Spleen (tissue), 11 donors: Measurements from ENCODE around the gene ZMPSTE24. TPM values are rescaled to one million over a fixed set of nuclear protein-coding genes. Genes with fewer than 3 reads are reported as not detected.

Experiments
- DNase-seq: peaks from one replicate; pipeline ENCODE4 v3.0.0-alpha.2; 2020
- H3K27ac ChIP-seq, 8 donors: fragments of 200-600 bp; sonication (generic) in 7 of 8; 1 replicate in 4 of 8; 2 replicates in 4 of 8; pipeline versions ENCODE4 v1.5.0 to v1.8.0; 2016 to 2021; ENCODE audit warnings: inconsistent platforms in 4 of 8, mild to moderate bottlenecking in 4 of 8, moderate library complexity in 1 of 8
- H3K27me3 ChIP-seq, 7 donors: fragments of 200-600 bp; sonication (generic) in 6 of 7; replicated peaks in 1 of 7; 1 replicate in 4 of 7; 2 replicates in 3 of 7; pipeline versions ENCODE4 v1.5.0 to v1.8.0; 2016 to 2021; ENCODE audit warnings: inconsistent platforms in 3 of 7, mild to moderate bottlenecking in 1 of 7
- H3K36me3 ChIP-seq, 6 donors: fragments of 200-600 bp; sonication (generic) in 5 of 6; 1 replicate in 4 of 6; 2 replicates in 2 of 6; pipeline versions ENCODE4 v1.5.0 to v1.8.0; 2016 to 2021; ENCODE audit warnings: inconsistent platforms in 2 of 6
- H3K4me1 ChIP-seq, 6 donors: fragments of 200-600 bp; sonication (generic) in 5 of 6; 1 replicate in 3 of 6; 2 replicates in 3 of 6; pipeline versions ENCODE4 v1.5.0 to v1.8.0; 2016 to 2021; ENCODE audit warnings: inconsistent platforms in 3 of 6
- H3K4me3 ChIP-seq, 8 donors: fragments of 200-600 bp; sonication (generic) in 7 of 8; 1 replicate in 4 of 8; 2 replicates in 4 of 8; pipeline versions ENCODE4 v1.5.0 to v1.8.0; 2016 to 2021; ENCODE audit warnings: inconsistent platforms in 4 of 8, mild to moderate bottlenecking in 4 of 8, moderate library complexity in 2 of 8
- H3K9me3 ChIP-seq, 8 donors: fragments of 200-600 bp; sonication (generic) in 7 of 8; 1 replicate in 4 of 8; 2 replicates in 4 of 8; pipeline versions ENCODE4 v1.5.0 to v1.8.0; 2016 to 2021; ENCODE audit warnings: inconsistent platforms in 4 of 8
- POLR2A ChIP-seq, 3 donors: fragments of 450-650 bp; IDR thresholded peaks; one replicate each; pipeline ENCODE4 v1.5.1; 2017; ENCODE audit warnings: antibody characterized with exemption in 3 of 3, mild to moderate bottlenecking in 1 of 3
- POLR2AphosphoS5 ChIP-seq, 3 donors: sonication (generic); formaldehyde crosslinking; IDR thresholded peaks; one replicate each; pipeline ENCODE4 v1.5.1; 2017; ENCODE audit warnings: antibody characterized with exemption in 3 of 3
- WGBS, 5 donors: extraction: QIAGEN DNeasy Blood & Tissue Kit in 3 of 5; methylation state at CpG; one replicate each; pipeline versions ENCODE4 v1.1.5 to v1.1.7; 2013 to 2018; 5-methylcytosine and 5-hydroxymethylcytosine counted together
- intact Hi-C: fragments of 100-400 bp; cut with DNase I; formaldehyde crosslinking; loops from one replicate; pipeline ENCODE4 v1.15.0; 2023; ENCODE audit warnings: low total_unique reads
- polyA plus RNA-seq, 3 donors: library from polyadenylated mRNA; stranded (reverse); fragments of 200-250 nt; gene quantifications; one replicate each; pipeline ENCODE4 v1.2.1, GENCODE V29; 2013
- total RNA-seq, 7 donors: library from RNA; depleted of rRNA in 3 of 7; stranded (reverse); fragments of >200 nt in 3 of 7; fragmentation: NEBNext Ultra II Directional in 4 of 7; extraction: Animal tissue kit (Norgen Biotek cat#: 25700) in 4 of 7; gene quantifications; one replicate each; pipeline versions ENCODE4 v1.1.0 to v1.2.1, GENCODE V29; 2016 to 2021
- TF ChIP-seq, protein P1 (sequence below), 11 experiments: fragments of 200-600 bp in 7 of 11; fragments of 450-650 bp in 4 of 11; sonication (generic) in 4 of 11; IDR thresholded peaks in 8 of 11; conservative IDR thresholded peaks in 3 of 11; 1 replicate in 7 of 11; 2 replicates in 4 of 11; pipeline versions ENCODE4 v1.4.0 to v1.8.0; 2016 to 2021; ENCODE audit warnings: antibody characterized with exemption in 11 of 11, inconsistent platforms in 4 of 11, mild to moderate bottlenecking in 1 of 11
- donor health status: healthy with polysubstance abuse.
- donor health status: DM: no; HTN: no; CAD: no; lungs with moderate emphysema.
- donor health status: DM: no; HTN: no; CAD: no.
- donor health status: Bipolar disorder and iron deficiency.
- donor health status: healthy.
- donor health status: DM: no; HTN: no; CAD: no.
- donor health status: DM: yes; HTN: yes; CAD: no.

The ZMPSTE24 gene
- total and polyA plus RNA-seq, 10 donors, result 7.9 to 33.3 (median 23.9) TPM

DNA sequence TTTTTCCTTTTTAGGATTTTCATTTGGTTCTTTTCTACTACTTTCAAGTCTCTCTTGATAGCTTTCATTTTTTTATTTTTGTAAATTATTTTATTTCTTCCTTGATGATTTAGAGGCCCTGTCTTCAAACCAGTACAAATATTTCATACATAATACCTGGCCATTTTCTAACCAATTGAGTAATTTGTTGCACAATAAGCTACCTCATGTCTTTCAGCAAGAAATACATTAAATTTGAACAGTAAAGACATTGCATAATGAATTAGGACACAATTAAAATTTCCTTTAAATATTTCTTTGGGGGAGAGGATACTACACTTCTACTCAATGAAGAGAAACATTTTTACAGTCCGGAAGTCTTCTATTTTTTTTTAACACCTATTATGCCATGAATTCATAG, 74.7 kb downstream of the ZMPSTE24 start:
- no peaks in the 10 kb centered on the region for H3K36me3 ChIP-seq
- no peak overlapping the region for H3K27ac ChIP-seq
- intact Hi-C loops, result no loop called here
- no peak overlapping the region for H3K4me3 ChIP-seq
- H3K27me3 ChIP-seq, result no peaks in the 10 kb centered on the region
- TF ChIP-seq POLR2A (IDR thresholded peaks at IDR 0.05), result no peak
- TF ChIP-seq POLR2AphosphoS5 (IDR thresholded peaks at IDR 0.05), result no peak
- TF ChIP-seq, protein P1, sequence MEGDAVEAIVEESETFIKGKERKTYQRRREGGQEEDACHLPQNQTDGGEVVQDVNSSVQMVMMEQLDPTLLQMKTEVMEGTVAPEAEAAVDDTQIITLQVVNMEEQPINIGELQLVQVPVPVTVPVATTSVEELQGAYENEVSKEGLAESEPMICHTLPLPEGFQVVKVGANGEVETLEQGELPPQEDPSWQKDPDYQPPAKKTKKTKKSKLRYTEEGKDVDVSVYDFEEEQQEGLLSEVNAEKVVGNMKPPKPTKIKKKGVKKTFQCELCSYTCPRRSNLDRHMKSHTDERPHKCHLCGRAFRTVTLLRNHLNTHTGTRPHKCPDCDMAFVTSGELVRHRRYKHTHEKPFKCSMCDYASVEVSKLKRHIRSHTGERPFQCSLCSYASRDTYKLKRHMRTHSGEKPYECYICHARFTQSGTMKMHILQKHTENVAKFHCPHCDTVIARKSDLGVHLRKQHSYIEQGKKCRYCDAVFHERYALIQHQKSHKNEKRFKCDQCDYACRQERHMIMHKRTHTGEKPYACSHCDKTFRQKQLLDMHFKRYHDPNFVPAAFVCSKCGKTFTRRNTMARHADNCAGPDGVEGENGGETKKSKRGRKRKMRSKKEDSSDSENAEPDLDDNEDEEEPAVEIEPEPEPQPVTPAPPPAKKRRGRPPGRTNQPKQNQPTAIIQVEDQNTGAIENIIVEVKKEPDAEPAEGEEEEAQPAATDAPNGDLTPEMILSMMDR (IDR thresholded peaks at IDR 0.05 in 8 of 11, conservative IDR thresholded peaks at IDR 0.05 in 3 of 11), result no peak
- DNase-seq, result no peak
- H3K9me3 ChIP-seq, result peaks cover 0 to 8% (median 0%) of the 10 kb centered on the region in 8 donors
- 80 to 97% (median 88%) methylated on average over 1 of the region's 1 CpG for WGBS, 5 donors
- no peaks in the 10 kb centered on the region for H3K4me1 ChIP-seq

DNA sequence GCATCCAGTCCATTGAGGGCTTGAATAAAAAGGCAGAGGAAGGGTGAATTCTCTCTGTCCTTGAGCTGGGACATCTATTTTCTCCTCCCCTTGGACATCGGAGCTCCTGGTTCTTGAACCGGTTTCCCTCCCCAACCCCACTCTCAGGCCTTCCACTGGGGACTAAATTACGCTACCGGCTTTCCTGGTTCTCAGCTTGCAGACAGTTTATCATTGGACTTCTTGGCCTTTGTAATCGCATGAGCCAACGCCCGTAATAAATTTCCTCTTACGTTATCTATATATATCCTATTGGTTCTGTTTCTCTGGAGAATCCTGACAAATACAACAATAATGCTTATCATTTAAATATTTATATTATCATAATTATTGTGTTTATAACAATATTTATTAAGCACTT, 79.4 kb downstream of the ZMPSTE24 start:
- no peak for DNase-seq
- Histone ChIP-seq H3K36me3 (no peaks in the 10 kb centered on the region), H3K4me3 (no peak overlapping the region), H3K4me1 (peaks cover 7 to 44% (median 38%) of the 10 kb centered on the region in 6 donors), H3K9me3 (no peaks in the 10 kb centered on the region), H3K27ac (no peak overlapping the region), H3K27me3 (no peaks in the 10 kb centered on the region)
- intact Hi-C loops, result loop anchor here (5.0 kb wide), 1 partner anchor 185 kb away; no protein-coding TSS in a partner anchor
- TF ChIP-seq POLR2AphosphoS5 (IDR thresholded peaks at IDR 0.05) (no peak), POLR2A (IDR thresholded peaks at IDR 0.05) (no peak)
- TF ChIP-seq, protein P1 (IDR thresholded peaks at IDR 0.05 in 8 of 11, conservative IDR thresholded peaks at IDR 0.05 in 3 of 11), result no peak
- WGBS, 5 donors, result 84 to 93% (median 89%) methylated on average over 8 of the region's 8 CpGs

DNA sequence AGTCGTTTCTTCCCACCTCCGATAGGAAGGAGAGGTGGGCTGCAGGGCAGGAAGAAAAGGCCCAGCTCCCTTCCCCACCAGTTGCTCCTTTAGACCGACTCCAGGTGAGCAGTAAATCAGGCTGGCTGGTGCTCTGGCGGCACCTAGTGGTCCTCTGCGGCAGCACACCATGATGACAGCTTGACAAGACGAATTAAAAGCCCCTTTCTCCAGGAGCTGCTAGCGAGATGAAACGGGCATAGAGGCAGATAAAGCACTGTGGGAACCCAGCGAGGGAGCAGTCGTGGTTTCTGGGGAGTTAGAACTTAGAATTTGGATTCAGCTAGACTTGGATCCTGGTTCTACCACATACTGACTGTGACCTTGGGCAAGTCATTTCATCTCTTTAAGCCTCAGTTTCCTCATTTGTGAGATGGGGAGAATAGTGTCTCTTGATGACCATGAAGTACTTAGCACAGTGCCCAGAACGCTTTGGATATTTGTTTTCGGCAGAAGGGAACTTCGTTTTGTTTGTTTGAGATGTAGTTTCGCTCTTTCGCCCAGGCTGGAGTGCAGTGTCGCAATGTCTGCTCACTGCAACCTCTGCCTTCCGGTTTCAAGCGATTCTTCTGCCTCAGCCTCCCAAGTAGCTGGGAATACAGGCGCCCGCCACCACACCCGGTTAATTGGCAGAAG, 80.8 kb downstream of the ZMPSTE24 start:
- Histone ChIP-seq H3K36me3 (no peaks in the 10 kb centered on the region), H3K4me3 (peak overlapping the region in 1 of 8 donors; percentile 25), H3K4me1 (peaks cover 7 to 56% (median 41%) of the 10 kb centered on the region in 6 donors), H3K27ac (peak overlapping the region in 7 of 8 donors; percentile 37 to 92 (median 77)), H3K27me3 (no peaks in the 10 kb centered on the region), H3K9me3 (no peaks in the 10 kb centered on the region)
- 23 to 38% (median 29%) methylated on average over 18 to 21 of the region's 21 CpGs for WGBS, 5 donors
- TF ChIP-seq POLR2A (IDR thresholded peaks at IDR 0.05), result no peak
- TF ChIP-seq, protein P1 (IDR thresholded peaks at IDR 0.05 in 8 of 11, conservative IDR thresholded peaks at IDR 0.05 in 3 of 11), result peak; percentile 88 to 99 (median 97)
- TF ChIP-seq POLR2AphosphoS5 (IDR thresholded peaks at IDR 0.05), result peak in 2 of 3 donors; percentile 45 to 52
- peak; percentile 95 for DNase-seq
- intact Hi-C loops, result loop anchor here (5.0 kb wide), 1 partner anchor 187 kb away; no protein-coding TSS in a partner anchor
